Adipocyte (in vitro differentiated cells): Measurements from ENCODE around the gene LIPE.
A peak's percentile ranks its signal among the peaks of the same experiment; 100 is the strongest.

Experiments used
- DNase-seq: peaks from one replicate; pipeline ENCODE4 v3.0.0-alpha.2; 2015; ENCODE audit warnings: low read depth
- H3K27me3 ChIP-seq: replicated peaks from 2 replicates; pipeline ENCODE4 v1.7.0; 2013; ENCODE audit warnings: mild to moderate bottlenecking, low read length, moderate library complexity; ENCODE audit not compliant: control insufficient read depth, insufficient read depth
- H3K36me3 ChIP-seq: 2 replicates; pipeline ENCODE4 v1.7.0; 2013; ENCODE audit warnings: low read length, mild to moderate bottlenecking, moderate library complexity; ENCODE audit not compliant: control insufficient read depth, insufficient read depth, severe bottlenecking
- H3K4me1 ChIP-seq: 2 replicates; pipeline ENCODE4 v1.7.0; 2013; ENCODE audit warnings: mild to moderate bottlenecking, low read length, moderate library complexity; ENCODE audit not compliant: control insufficient read depth, insufficient read depth
- H3K4me3 ChIP-seq: 2 replicates; pipeline ENCODE4 v1.7.0; 2013; ENCODE audit warnings: mild to moderate bottlenecking, low read length, moderate library complexity
- H3K9ac ChIP-seq: 2 replicates; pipeline ENCODE4 v1.7.0; 2013; ENCODE audit warnings: mild to moderate bottlenecking, low read length, moderate library complexity
- H3K9me3 ChIP-seq: 2 replicates; pipeline ENCODE4 v1.7.0; 2013; ENCODE audit warnings: mild to moderate bottlenecking, low read length, moderate library complexity; ENCODE audit not compliant: control insufficient read depth

The LIPE gene

DNA sequence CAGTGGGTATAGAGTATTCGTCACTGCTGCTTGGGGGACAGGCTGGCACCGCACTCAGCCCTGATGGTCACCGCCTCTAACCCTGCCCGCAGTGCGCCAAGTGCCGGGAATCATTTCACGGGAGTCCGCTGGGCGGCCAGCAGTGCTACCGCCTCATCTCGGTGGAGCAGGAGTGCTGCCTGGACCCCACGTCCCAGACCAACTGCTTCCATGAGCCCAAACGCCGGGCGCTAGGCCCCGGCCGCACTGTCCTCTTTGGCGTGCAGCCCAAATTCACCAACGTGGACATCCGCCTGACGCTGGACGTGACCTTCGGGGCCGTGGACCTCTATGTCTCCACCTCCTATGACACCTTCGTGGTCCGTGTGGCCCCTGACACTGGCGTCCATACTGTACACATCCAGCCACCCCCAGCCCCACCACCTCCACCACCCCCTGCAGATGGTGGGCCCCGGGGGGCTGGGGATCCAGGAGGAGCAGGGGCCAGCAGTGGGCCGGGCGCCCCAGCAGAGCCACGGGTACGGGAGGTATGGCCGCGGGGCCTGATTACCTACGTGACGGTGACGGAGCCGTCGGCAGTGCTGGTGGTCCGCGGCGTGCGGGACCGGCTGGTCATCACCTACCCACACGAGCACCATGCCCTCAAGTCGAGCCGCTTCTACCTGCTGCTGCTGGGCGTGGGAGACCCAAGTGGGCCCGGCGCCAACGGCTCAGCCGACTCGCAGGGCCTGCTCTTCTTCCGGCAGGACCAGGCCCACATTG lies 51.6 kb downstream of the LIPE start:
- H3K4me3 ChIP-seq = no peak overlapping the region
- H3K27me3 ChIP-seq = peaks cover 7% of the 10 kb centered on the region
- H3K36me3 ChIP-seq = peaks cover 15% of the 10 kb centered on the region
- no peak for DNase-seq
- H3K9me3 ChIP-seq = no peaks in the 10 kb centered on the region
- no peak overlapping the region for H3K9ac ChIP-seq
- H3K4me1 ChIP-seq = peaks cover 8% of the 10 kb centered on the region

DNA sequence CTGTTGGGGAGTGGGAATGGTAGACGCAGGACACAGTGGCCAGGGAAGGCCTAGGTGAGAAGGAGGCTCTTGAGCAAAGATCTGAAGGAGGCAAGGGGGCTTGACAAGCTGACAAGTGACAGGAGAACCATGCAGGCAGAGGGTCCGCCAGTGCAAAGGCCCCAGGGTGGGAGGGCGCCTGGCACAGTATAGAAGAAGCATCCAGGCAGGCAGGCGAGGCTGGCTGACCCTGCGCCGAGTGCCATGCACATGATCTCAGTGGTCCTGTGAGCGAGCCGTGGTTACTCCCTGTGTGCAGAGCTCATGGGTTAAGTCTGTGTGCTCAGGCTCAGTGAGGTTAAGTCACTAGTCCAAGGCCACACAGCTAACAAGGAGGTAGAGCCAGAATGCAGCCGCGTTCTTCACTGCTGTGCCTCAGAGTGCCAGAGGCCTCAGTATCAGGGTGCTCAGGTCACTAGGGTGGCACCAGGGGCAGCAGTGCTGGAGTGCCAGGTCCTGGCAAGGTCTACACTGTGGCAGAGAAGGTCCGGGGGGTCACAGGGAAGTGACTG lies 52.3 kb downstream of the LIPE start:
- no peak for DNase-seq
- H3K36me3 ChIP-seq = peaks cover 15% of the 10 kb centered on the region
- H3K9ac ChIP-seq = no peak overlapping the region
- no peaks in the 10 kb centered on the region for H3K9me3 ChIP-seq
- no peak overlapping the region for H3K4me3 ChIP-seq
- peaks cover 8% of the 10 kb centered on the region for H3K4me1 ChIP-seq
- H3K27me3 ChIP-seq = no peaks in the 10 kb centered on the region

DNA sequence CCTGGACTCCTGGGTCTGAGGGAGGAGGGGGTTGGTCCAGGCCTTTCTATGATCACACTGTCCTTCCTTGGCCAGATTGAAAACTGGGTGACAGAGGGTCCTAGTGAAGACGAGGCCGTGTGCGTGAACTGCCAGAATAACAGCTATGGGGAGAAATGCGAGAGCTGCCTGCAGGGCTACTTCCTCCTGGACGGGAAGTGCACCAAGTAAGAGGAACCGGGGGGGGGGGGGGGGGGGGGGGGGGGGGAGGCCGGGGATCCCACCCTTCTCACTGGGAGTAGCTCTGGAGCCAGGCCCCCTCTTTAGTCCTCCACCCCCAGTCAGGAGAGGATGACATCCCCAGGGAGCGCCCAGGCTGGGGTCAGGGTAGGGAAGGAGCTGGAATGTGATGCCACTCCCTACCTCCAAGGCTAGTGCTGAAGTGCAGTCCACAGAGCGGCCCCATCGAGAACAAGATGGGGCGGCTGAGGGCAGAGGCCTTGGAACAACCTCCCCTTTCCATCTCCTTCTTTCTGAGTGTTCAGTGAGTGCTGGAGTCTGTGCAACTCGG lies 56.5 kb downstream of the LIPE start:
- H3K4me1 ChIP-seq = no peaks in the 10 kb centered on the region
- H3K9ac ChIP-seq = no peak overlapping the region
- no peaks in the 10 kb centered on the region for H3K27me3 ChIP-seq
- H3K36me3 ChIP-seq = peaks cover 11% of the 10 kb centered on the region
- no peaks in the 10 kb centered on the region for H3K9me3 ChIP-seq
- no peak overlapping the region for H3K4me3 ChIP-seq
- DNase-seq = no peak

DNA sequence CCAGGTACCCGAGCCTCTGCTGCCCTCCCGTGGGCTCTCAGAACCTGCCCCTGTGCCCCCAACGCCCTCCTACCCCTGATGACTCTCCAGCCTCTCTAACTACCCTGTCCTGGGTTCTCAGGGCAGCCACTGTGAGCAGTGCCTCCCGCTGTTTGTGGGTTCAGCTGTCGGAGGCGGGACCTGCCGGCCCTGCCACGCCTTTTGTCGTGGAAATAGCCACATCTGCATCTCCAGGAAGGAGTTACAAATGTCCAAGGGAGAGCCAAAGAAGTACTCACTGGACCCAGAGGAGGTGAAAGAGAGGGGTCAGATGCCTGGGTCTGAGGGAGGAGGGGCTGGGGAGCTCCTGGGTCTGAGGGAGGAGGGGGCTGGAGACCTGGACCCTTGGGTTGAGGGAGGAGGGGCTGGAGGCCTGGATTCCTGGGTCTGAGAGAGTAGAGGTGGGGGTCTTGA lies 57.1 kb downstream of the LIPE start:
- no peak for DNase-seq
- H3K4me1 ChIP-seq = no peaks in the 10 kb centered on the region

DNA sequence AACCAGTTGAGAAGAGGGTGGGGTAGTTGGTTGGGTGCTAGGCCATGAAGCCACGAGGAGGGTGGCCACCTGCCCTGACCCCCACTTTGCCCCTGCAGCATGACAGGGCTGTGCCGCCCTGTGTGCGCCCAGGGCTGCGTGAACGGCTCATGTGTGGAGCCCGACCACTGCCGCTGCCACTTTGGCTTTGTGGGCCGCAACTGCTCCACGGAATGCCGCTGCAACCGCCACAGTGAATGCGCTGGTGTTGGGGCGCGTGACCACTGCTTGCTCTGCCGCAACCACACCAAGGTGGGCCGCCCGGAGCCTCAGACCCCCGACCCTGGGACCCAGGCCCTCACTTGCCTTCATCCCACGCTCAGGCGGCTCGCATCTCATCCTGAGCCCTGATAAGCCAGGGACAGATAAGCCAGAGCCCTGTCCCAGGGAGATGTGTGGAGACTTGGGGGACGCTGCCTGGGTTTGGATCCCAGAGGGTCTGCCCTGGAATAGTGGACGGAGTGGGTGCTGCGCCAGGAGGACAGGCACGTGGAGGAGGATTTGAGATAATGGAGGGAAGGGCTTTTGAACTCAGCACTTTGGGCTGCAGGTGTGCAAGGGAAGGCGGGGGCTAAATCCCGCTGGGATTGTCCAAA lies 57.6 kb downstream of the LIPE start:
- no peak for DNase-seq
- Histone ChIP-seq H3K27me3 (no peaks in the 10 kb centered on the region), H3K36me3 (peaks cover 8% of the 10 kb centered on the region), H3K9ac (no peak overlapping the region), H3K4me3 (no peak overlapping the region), H3K9me3 (no peaks in the 10 kb centered on the region), H3K4me1 (no peaks in the 10 kb centered on the region)

More for the DNA sequence above, 57.1 kb downstream of the LIPE start:
- H3K36me3 ChIP-seq = peaks cover 11% of the 10 kb centered on the region
- H3K27me3 ChIP-seq = no peaks in the 10 kb centered on the region
- H3K9ac ChIP-seq = no peak overlapping the region
- no peak overlapping the region for H3K4me3 ChIP-seq
- H3K9me3 ChIP-seq = no peaks in the 10 kb centered on the region

DNA sequence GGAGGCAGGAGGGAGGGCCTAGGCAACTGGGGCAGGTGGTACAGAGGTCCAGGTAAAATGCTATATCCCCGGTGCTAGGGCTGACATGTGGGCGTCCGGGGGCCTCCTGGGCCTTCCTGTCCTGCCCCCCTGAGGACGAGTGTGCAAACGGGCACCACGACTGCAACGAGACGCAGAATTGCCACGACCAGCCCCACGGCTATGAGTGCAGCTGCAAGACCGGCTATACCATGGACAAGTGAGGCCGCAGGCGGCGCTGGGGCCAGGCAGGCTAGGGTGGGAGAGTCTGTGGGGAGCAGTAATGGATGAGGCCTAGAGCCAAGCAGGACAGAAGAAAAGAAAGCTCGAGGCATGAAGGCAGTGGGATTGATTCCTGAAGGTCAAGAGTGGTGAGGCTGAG lies 58.4 kb downstream of the LIPE start:
- Histone ChIP-seq H3K27me3 (no peaks in the 10 kb centered on the region), H3K4me1 (no peaks in the 10 kb centered on the region), H3K9me3 (peaks cover 2% of the 10 kb centered on the region), H3K9ac (no peak overlapping the region), H3K36me3 (peaks cover 11% of the 10 kb centered on the region), H3K4me3 (no peak overlapping the region)
- no peak for DNase-seq

DNA sequence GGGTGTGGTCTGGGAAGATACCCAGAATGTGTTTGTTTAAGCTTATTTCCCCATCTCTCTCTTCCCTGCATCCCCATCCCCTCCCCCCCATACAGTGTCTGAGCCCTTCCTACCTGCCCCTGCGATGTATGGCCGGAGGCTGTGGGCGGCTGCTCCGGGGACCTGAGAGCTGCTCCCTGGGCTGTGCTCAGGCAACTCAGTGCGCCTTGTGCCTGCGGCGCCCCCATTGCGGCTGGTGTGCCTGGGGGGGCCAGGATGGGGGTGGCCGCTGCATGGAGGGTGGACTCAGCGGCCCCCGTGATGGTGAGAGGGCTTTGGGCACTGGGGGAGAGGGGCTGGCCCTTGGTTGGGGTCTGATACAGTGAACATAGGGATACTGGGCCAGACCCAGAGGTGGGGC lies 58.8 kb downstream of the LIPE start:
- H3K9me3 ChIP-seq = peaks cover 3% of the 10 kb centered on the region
- peaks cover 15% of the 10 kb centered on the region for H3K36me3 ChIP-seq
- no peak overlapping the region for H3K4me3 ChIP-seq
- no peaks in the 10 kb centered on the region for H3K4me1 ChIP-seq
- no peak for DNase-seq
- H3K27me3 ChIP-seq = no peaks in the 10 kb centered on the region
- H3K9ac ChIP-seq = no peak overlapping the region

DNA sequence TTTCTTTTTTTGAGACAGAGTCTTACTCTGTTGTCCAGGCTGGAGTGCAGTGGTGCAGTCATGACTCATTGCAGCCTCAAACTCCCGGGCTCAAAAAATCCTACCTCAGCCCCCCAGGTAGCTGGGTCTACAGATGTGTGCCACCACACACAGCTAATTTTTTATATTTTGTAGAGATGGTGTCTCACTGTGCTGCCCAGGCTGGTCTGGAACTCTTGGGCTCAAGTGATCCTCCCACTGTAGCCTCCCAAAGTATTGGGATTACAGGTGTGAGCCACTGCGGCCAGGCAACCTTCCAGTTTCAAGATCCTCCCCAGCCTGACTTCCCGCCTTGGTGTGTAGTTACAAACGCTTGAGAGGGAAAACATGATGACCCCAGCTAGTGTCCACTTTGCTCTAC lies 59.3 kb downstream of the LIPE start:
- H3K9me3 ChIP-seq = peaks cover 3% of the 10 kb centered on the region
- H3K27me3 ChIP-seq = no peaks in the 10 kb centered on the region
- peaks cover 18% of the 10 kb centered on the region for H3K36me3 ChIP-seq
- no peaks in the 10 kb centered on the region for H3K4me1 ChIP-seq
- DNase-seq = no peak
- H3K4me3 ChIP-seq = no peak overlapping the region
- no peak overlapping the region for H3K9ac ChIP-seq

DNA sequence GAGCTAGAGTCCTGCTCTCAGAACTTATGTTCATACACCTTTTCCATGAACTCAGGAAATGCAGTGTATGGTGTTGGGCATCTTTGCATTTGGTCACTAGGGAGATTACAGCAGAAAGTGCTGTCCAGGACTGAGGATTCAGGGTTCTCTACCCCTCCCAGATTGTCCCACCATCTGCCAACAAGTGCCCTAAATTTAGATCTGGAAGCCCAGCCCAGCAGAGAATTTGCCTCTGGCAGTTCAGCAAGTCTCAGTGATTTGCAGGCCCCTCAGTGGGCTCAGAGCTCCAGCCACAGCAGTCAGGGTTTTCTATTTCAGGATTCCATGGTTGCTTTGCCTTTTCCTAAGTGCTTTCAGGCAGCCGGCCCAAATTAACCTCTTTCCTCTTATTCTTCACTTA lies 60.5 kb downstream of the LIPE start:
- peak; percentile 8 for DNase-seq
- Histone ChIP-seq H3K9me3 (peaks cover 3% of the 10 kb centered on the region), H3K4me1 (no peaks in the 10 kb centered on the region), H3K27me3 (no peaks in the 10 kb centered on the region), H3K4me3 (no peak overlapping the region), H3K36me3 (peaks cover 13% of the 10 kb centered on the region), H3K9ac (no peak overlapping the region)

DNA sequence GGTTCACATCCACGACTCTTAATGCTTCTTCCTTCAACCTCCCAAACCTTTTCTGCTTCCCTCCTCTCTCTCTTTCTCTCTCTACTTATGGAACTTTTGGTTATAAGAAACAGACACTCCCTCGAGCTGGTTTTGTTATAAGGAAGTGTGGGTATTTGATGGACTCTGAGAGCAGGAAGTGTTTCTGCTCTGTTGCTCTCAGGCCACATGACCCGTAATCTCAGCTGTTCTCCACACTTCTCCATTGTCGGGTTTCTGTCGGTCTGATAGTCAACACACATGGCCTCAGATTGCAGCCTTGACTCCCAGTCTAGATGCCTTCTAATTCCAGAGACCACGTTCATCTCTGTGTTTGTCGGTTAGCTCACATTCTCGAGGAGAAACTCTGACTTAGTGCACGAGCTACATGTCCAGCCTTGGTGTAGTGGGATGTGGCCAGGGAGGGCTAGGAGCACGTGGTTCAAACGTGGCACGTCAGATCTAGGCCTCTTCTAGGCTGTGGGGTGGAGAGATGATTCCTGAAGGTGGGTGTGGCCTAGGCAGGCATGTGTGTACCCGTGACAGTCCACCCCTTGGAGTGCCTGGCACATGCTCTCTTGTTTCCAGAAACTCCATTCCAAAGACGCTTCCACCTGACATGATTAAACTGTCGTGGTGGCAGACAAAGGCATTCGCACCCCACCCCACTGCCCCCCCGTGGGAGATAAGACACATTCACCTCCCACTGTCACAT lies 63.4 kb downstream of the LIPE start:
- Histone ChIP-seq H3K4me3 (no peak overlapping the region), H3K9me3 (peaks cover 3% of the 10 kb centered on the region), H3K27me3 (no peaks in the 10 kb centered on the region), H3K9ac (no peak overlapping the region), H3K36me3 (peaks cover 13% of the 10 kb centered on the region), H3K4me1 (no peaks in the 10 kb centered on the region)
- DNase-seq = no peak

DNA sequence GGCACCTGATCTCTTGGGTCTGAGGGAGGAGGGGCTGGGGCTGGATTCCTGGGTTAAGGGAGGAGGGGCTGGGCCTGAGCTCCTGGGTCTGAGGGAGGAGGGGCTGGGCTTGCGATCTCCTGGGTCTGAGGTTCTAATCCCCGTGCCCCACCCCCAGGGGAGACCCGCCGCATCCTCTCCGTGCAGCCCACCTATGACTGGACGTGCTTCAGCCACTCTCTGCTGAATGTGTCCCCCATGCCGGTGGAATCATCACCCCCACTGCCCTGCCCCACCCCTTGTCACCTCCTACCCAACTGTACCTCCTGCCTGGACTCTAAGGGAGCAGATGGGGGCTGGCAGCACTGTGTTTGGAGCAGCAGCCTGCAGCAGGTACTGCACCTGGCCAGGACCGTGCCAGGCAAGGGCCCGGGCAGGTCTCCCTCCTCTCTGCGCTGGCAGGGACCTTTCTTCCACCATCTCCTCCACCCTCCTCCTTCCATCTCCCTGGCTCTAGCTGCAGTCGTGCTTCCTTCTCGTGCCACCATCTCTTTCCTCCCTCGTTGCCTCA lies 64.2 kb downstream of the LIPE start:
- H3K27me3 ChIP-seq = no peaks in the 10 kb centered on the region
- no peaks in the 10 kb centered on the region for H3K4me1 ChIP-seq
- peaks cover 13% of the 10 kb centered on the region for H3K36me3 ChIP-seq
- H3K4me3 ChIP-seq = no peak overlapping the region
- no peak overlapping the region for H3K9ac ChIP-seq
- no peak for DNase-seq
- H3K9me3 ChIP-seq = peaks cover 3% of the 10 kb centered on the region
